K562 (cell line): ENCODE results near the gene TANK. TPM values are rescaled to one million over a fixed set of nuclear protein-coding genes. Genes with fewer than 3 reads are reported as not detected.

ENCODE experiments used
- ATAC-seq: fragments of 200-7000 bp; cut with Tn5 transposase; 3 replicates; pipeline ENCODE4 v1.9.1; 2020; ENCODE audit warnings: moderate library complexity
- BruUV-seq: library from RNA; stranded (reverse); fragments of 400-500 nt; replicated peaks from 2 replicates; lab custom pipeline; 2021; lab: Mats Ljungman, UMichigan
- CTCF ChIA-PET: fragments of 300-600 bp; formaldehyde crosslinking; extraction: SDS; loops from one replicate; lab custom pipeline; 2021; ENCODE audit warnings: low intra/inter-chr PET ratio; lab: Yijun Ruan, JAX
- POLR2A ChIA-PET: fragments of 300-600, 350-650 bp; sonication (Branson Sonifier 250); formaldehyde crosslinking; extraction: SDS; loops from one replicate; lab custom pipeline; 2021; ENCODE audit warnings: antibody characterized with exemption, inconsistent platforms; lab: Yijun Ruan, JAX
- DNase-seq, 4 experiments: peaks; one replicate each; pipeline versions ENCODE4 v3.0.0 to v3.0.0-alpha.2; 2011 to 2018; ENCODE audit warnings: low spot score in 3 of 4, mixed read lengths in 3 of 4; ENCODE audit errors: extremely low read depth in 1 of 4
- FAIRE-seq: peaks from 2 replicates; lab custom pipeline; 2011; peaks lifted over from hg19 to GRCh38; lab: Jason Lieb, UNC
- H2AFZ ChIP-seq: 2 replicates; pipeline ENCODE4 v1.6.0; 2011; ENCODE audit warnings: low read depth, low read length, control low read depth, inconsistent platforms
- H3K27ac ChIP-seq: fragments of 200-600 bp; 3 replicates; pipeline ENCODE4 v1.8.0; 2011; ENCODE audit warnings: low read depth, mild to moderate bottlenecking, control low read depth, inconsistent platforms, low read length, moderate library complexity, mixed read lengths; ENCODE audit errors: extremely low read depth
- H3K27me3 ChIP-seq, 2 experiments: fragments of 300-600 bp in 1 of 2; 2 replicates in 1 of 2; 3 replicates in 1 of 2; pipeline versions ENCODE4 v1.6.0 to v1.8.0; 2011; ENCODE audit warnings: inconsistent platforms in 2 of 2, low read length in 2 of 2, mild to moderate bottlenecking in 1 of 2, mixed read lengths in 1 of 2, moderate library complexity in 1 of 2; ENCODE audit not compliant: control insufficient read depth in 2 of 2, insufficient read depth in 2 of 2
- H3K36me3 ChIP-seq: fragments of 300-600 bp; 3 replicates; pipeline ENCODE4 v1.8.0; 2011; ENCODE audit warnings: mild to moderate bottlenecking, low read length, inconsistent platforms; ENCODE audit not compliant: control insufficient read depth, insufficient read depth
- H3K4me1 ChIP-seq, 2 experiments: fragments of 200-600 bp in 1 of 2; replicated peaks in 1 of 2; 2 replicates in 1 of 2; 3 replicates in 1 of 2; pipeline versions ENCODE4 v1.5.1 to v1.8.0; 2011; ENCODE audit warnings: inconsistent platforms in 2 of 2, low read length in 2 of 2, mild to moderate bottlenecking in 1 of 2, mixed read lengths in 1 of 2, moderate library complexity in 1 of 2; ENCODE audit not compliant: control insufficient read depth in 2 of 2, insufficient read depth in 2 of 2
- H3K4me2 ChIP-seq: 2 replicates; pipeline ENCODE4 v1.6.1; 2011; ENCODE audit warnings: low read length, control low read depth, inconsistent platforms, mixed read lengths; ENCODE audit not compliant: insufficient read depth
- H3K4me3 ChIP-seq: fragments of 200-600 bp; sonication (generic), shearing (Covaris generic); 2 replicates; pipeline ENCODE4 v1.5.1; 2016; ENCODE audit warnings: control low read depth, inconsistent platforms
- H3K79me2 ChIP-seq: fragments of 200-600 bp; 3 replicates; pipeline ENCODE4 v1.8.0; 2011; ENCODE audit warnings: low read length, inconsistent platforms; ENCODE audit not compliant: control insufficient read depth, insufficient read depth
- H3K9ac ChIP-seq, 2 experiments: 2 replicates each; pipeline versions ENCODE4 v1.6.0 to v1.6.1; 2011; ENCODE audit warnings: low read depth in 2 of 2, low read length in 2 of 2, control low read depth in 1 of 2, inconsistent platforms in 1 of 2, mild to moderate bottlenecking in 1 of 2, mixed read lengths in 1 of 2; ENCODE audit not compliant: insufficient read depth in 1 of 2
- H3K9me1 ChIP-seq: one replicate; pipeline ENCODE4 v1.6.0; 2011; ENCODE audit warnings: inconsistent platforms, mild to moderate bottlenecking, low read length, moderate library complexity; ENCODE audit not compliant: control insufficient read depth, insufficient read depth
- H3K9me3 ChIP-seq: replicated peaks from 2 replicates; pipeline ENCODE4 v1.5.1; 2011; ENCODE audit warnings: low read depth, low read length, inconsistent platforms; ENCODE audit not compliant: control insufficient read depth, insufficient read depth
- H4K20me1 ChIP-seq: replicated peaks from 2 replicates; pipeline ENCODE4 v1.6.1; 2011; ENCODE audit warnings: low read length, inconsistent platforms, mixed read lengths; ENCODE audit not compliant: control insufficient read depth, insufficient read depth
- BRF1 ChIP-seq: IDR thresholded peaks from 3 replicates; pipeline ENCODE4 v1.6.1; 2011; ENCODE audit warnings: borderline replicate concordance, mild to moderate bottlenecking; ENCODE audit not compliant: insufficient read length; ENCODE audit errors: extremely low read depth
- CREBBP ChIP-seq: IDR thresholded peaks from one replicate; pipeline ENCODE4 v1.6.1; 2012; ENCODE audit warnings: low read depth, mild to moderate bottlenecking, control low read depth, inconsistent platforms, low read length
- DACH1 ChIP-seq: fragments of 450-650 bp; IDR thresholded peaks from 2 replicates; pipeline ENCODE4 v1.6.1; 2018; ENCODE audit not compliant: partially characterized antibody
- KDM4B ChIP-seq, 2 experiments: fragments of 450-650 bp in 1 of 2; sonication (generic) in 1 of 2; IDR thresholded peaks; 2 replicates each; pipeline ENCODE4 v1.6.1; 2016 to 2017; ENCODE audit warnings: borderline replicate concordance in 2 of 2, antibody characterized with exemption in 1 of 2, low read depth in 1 of 2, mild to moderate bottlenecking in 1 of 2
- KHSRP ChIP-seq: fragments of 450-650 bp; IDR thresholded peaks from 2 replicates; pipeline ENCODE4 v1.6.1; 2017
- NRF1 ChIP-seq, 2 experiments: fragments of 450-650 bp; IDR thresholded peaks in 1 of 2; conservative IDR thresholded peaks in 1 of 2; 2 replicates each; pipeline ENCODE4 v1.6.1; 2014; ENCODE audit warnings: mild to moderate bottlenecking in 2 of 2
- TOE1 ChIP-seq, 2 experiments: fragments of 450-650 bp in 1 of 2; sonication (generic) in 1 of 2; formaldehyde crosslinking in 1 of 2; IDR thresholded peaks; 2 replicates each; pipeline versions ENCODE4 v1.7.1 to v1.8.0; 2016 to 2022; ENCODE audit warnings: borderline replicate concordance in 2 of 2, mild to moderate bottlenecking in 2 of 2, antibody characterized with exemption in 1 of 2, inconsistent platforms in 1 of 2, low read depth in 1 of 2, missing genetic modification reagents in 1 of 2, moderate library complexity in 1 of 2
- ZBTB34 ChIP-seq: fragments of 250-450 bp; sonication (Bioruptor Pico); IDR thresholded peaks from 2 replicates; pipeline ENCODE4 v1.8.0; 2021; ENCODE audit warnings: mild to moderate bottlenecking, moderate library complexity
- ZBTB5 ChIP-seq: fragments of 450-650 bp; IDR thresholded peaks from 2 replicates; pipeline ENCODE4 v1.6.1; 2017; ENCODE audit warnings: antibody characterized with exemption
- ZNF146 ChIP-seq: IDR thresholded peaks from one replicate; pipeline ENCODE4 v1.6.1; 2018; ENCODE audit warnings: missing compliant biosample characterization; ENCODE audit not compliant: unreplicated experiment
- ZNF311 ChIP-seq: fragments of 250-450 bp; sonication (Bioruptor Pico); IDR thresholded peaks from 2 replicates; pipeline ENCODE4 v1.4.0; 2020; ENCODE audit warnings: mild to moderate bottlenecking, moderate library complexity
- WGBS: fragments of 100-300 bp; shearing (Covaris generic); methylation state at CpG from one replicate; pipeline ENCODE4 v1.1.6; 2016; ENCODE audit warnings: low coverage, mixed read lengths; ENCODE audit not compliant: insufficient coverage; ENCODE audit errors: missing lambda C conversion rate; 5-methylcytosine and 5-hydroxymethylcytosine counted together
- in situ Hi-C: fragments of 300-500 bp; cut with MboI; formaldehyde crosslinking; loops from 4 replicates; pipeline ENCODE4 v1.15.0; 2018; ENCODE audit warnings: inconsistent platforms, mixed read lengths
- intact Hi-C: fragments of 100-400 bp; cut with micrococcal nuclease; formaldehyde crosslinking; loops from 2 replicates; pipeline ENCODE4 v1.14.2; 2022
- polyA plus RNA-seq, 8 experiments: library from polyadenylated mRNA; depleted of rRNA in 4 of 8; stranded (reverse) in 5 of 8; unstranded in 3 of 8; fragments of >200 nt; fragmentation: Nextera tagmentation in 2 of 8; fragmentation: Illumina TruSeq in 1 of 8; extraction: Ambion mirVana in 2 of 8; extraction: Trizol in 1 of 8; gene quantifications; 2 replicates each; pipeline versions ENCODE4 v1.2.1 to v1.2.3, GENCODE V29; 2011 to 2014; ENCODE audit warnings: inconsistent platforms in 1 of 8, missing spikeins in 1 of 8
- total RNA-seq, 7 experiments: library from RNA; depleted of rRNA in 6 of 7; stranded (reverse); fragments of >200 nt in 6 of 7; fragmentation: Illumina TruSeq in 2 of 7; extraction: Trizol in 2 of 7; gene quantifications; 2 replicates each; pipeline versions ENCODE4 v1.2.1 to v1.2.3, GENCODE V29; 2011 to 2021; ENCODE audit warnings: low replicate concordance in 1 of 7

The TANK gene
- total and polyA plus RNA-seq, 9 of the 15 experiments (the other 6 are each of a cell fraction or from before 2014, with no cell fraction given) = 43.0 to 91.5 (median 54.4) TPM

DNA sequence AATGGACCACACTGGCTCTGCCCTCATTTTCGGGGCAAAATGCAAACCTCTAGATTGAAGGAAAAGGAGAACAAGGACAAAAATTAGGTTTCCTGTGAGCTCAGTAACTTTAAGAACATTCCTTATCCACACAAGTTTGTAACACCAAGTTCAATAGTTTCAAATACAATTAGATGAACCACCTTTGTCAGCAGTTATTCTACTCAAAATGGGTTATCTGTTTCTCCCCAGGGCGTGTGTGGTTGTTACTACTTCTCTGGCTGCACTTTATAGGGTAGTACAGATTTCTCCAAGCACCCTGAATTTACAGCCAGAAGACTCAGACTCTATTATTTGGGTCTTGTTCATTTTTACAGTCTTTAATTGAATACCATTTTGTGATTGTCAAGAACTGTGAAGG lies 45.0 kb upstream of the TANK start:
- DNase-seq = no peak
- CTCF ChIA-PET = no interaction called here
- POLR2A ChIA-PET = interaction anchor here (1.0 kb wide), 1 partner anchor 13 kb away, joined by 3 read pairs; no protein-coding TSS in a partner anchor
- no peak for FAIRE-seq
- no peak overlapping the region for H3K4me2 ChIP-seq
- TF ChIP-seq KDM4B (IDR thresholded peaks at IDR 0.05; ENCODE audit: borderline replicate concordance in 2 of 2, low read depth in 1 of 2) (no peak), ZNF146 (CRISPR knock-in tag) (no peak), ZNF311 (CRISPR knock-in tag) (no peak), CREBBP (no peak), ZBTB34 (CRISPR knock-in tag) (no peak), DACH1 (no peak), KHSRP (no peak), ZBTB5 (no peak), BRF1 (no peak), TOE1 (IDR thresholded peaks at IDR 0.05; ENCODE audit: borderline replicate concordance) (no peak), TOE1 (CRISPR knock-in tag; IDR thresholded peaks at IDR 0.05; ENCODE audit: borderline replicate concordance, low read depth) (no peak), NRF1 (conservative IDR thresholded peaks at IDR 0.05 in 1 of 2, IDR thresholded peaks at IDR 0.05 in 1 of 2) (no peak)
- no peak overlapping the region for H3K4me3 ChIP-seq
- WGBS = 0% methylated on average over 2 of the region's 2 CpGs
- H3K9ac ChIP-seq = no peak overlapping the region
- H3K4me1 ChIP-seq = no peaks in the 10 kb centered on the region
- ATAC-seq = no peak
- intact Hi-C loops = no loop called here
- no peaks in the 10 kb centered on the region for H4K20me1 ChIP-seq
- in situ Hi-C loops = no loop called here
- no peaks in the 10 kb centered on the region for H3K9me1 ChIP-seq
- no peak overlapping the region for H3K27ac ChIP-seq
- peaks cover 0 to 2% of the 10 kb centered on the region in 2 experiments; a peak in 2 of 5 replicates for H3K27me3 ChIP-seq
- H2AFZ ChIP-seq = no peak overlapping the region
- no peaks in the 10 kb centered on the region for H3K79me2 ChIP-seq
- H3K36me3 ChIP-seq = no peaks in the 10 kb centered on the region
- H3K9me3 ChIP-seq = no peaks in the 10 kb centered on the region
- no TSS peak for BruUV-seq
